ENCODE data around the gene OPTC. TPM values are rescaled to one million over a fixed set of nuclear protein-coding genes. Genes with fewer than 3 reads are reported as not detected.

OPTC gene
- total RNA-seq, 4 donors from 2014 or later: not detected

GRCh38 chr1:203555511-203556046 is 61.6 kb downstream of the OPTC start:
- TF ChIP-seq CTCF (IDR thresholded peaks at IDR 0.05; ENCODE audit: low read depth): no peak

GRCh38 chr1:203556047-203556851 is 62.3 kb downstream of the OPTC start:
- TF ChIP-seq CTCF (IDR thresholded peaks at IDR 0.05; ENCODE audit: low read depth): no peak

DNA sequence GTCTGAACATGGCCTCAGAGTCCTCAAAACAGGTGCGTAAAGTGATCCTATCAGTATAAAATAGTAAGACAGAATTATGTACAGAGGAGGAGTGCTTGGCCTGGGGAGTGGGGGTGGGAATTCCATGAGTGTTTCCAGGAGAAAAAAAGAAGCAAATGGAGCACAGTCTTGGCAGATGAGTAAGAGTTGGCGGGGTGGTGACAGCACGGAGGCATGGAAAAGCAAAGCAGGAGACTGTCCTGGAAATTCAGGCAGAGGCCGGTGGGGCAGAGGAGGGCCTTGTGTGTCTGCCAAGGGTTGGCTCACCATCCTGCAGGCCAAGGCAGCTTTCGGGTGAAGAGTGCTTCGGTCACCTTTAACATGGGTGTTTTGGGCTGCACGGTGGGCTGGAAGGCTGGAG is 63.4 kb downstream of the OPTC start:
- no peak for TF ChIP-seq CTCF (IDR thresholded peaks at IDR 0.05; ENCODE audit: low read depth)

DNA sequence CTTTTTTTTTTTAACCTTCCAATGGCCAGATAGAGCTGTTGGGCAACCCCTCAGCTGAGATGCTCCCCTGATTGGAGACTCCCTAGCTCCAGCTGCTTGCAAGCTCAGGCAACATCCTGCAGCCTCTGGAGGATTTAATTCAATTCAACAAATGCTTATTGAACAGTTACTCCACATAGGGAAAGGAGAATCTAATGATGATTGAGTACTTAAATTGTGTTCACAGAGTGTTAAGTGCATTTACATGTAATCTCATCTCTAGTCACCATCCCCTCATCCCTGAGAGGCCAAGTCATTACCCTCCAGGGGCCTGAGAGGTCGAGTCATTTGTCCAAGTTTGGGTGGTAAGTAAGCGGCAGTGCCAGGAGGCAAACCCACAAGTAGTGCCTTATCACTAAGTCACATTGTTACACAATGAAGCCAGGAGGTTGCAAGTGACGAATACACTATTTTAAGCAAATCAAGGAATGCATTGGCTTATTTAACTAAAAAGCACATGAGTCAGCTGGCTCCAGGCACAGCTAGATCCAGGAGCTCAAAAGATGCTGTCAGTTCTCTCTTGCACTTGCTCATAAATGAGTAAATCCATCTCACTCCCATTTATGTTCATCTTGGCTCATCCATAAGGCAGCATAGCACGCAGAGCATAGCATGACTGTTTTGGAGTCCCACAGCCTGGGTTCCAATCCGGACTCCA is 64.3 kb downstream of the OPTC start:
- no peak for TF ChIP-seq CTCF (IDR thresholded peaks at IDR 0.05; ENCODE audit: low read depth)

Other genes starting within 250 kb of the OPTC start
- 100 to 1,000 TPM in 1 of 4 donors, 10 to 100 TPM in 3; 68.5 to 121 (median 80.4) TPM for gene BTG2, start 188.6 kb upstream of the OPTC start, total RNA-seq
- gene FMOD, start 143.0 kb upstream of the OPTC start, total RNA-seq: 100 to 1,000 TPM in 1 of 4 donors, 10 to 100 TPM in 3; 39.6 to 164 (median 67.1) TPM
- gene PRELP, start 18.3 kb upstream of the OPTC start, total RNA-seq: 100 to 1,000 TPM in 1 of 4 donors, 10 to 100 TPM in 3; 63.1 to 140 (median 80.8) TPM
- 100 to 1,000 TPM in 3 of 4 donors, 10 to 100 TPM in 1; 98.3 to 164 (median 111) TPM for gene ATP2B4, start 132.7 kb downstream of the OPTC start, total RNA-seq